GM18526 (cell line): ENCODE results near the gene CPSF4L.

ENCODE experiments used
- POLR2A ChIP-seq: IDR thresholded peaks from 3 replicates; pipeline ENCODE4 v1.6.1; 2011; ENCODE audit not compliant: insufficient read length; ENCODE audit errors: extremely low read depth

CPSF4L gene

GRCh38 chr17:73209436-73209835, 52.2 kb downstream of the CPSF4L start:
- TF ChIP-seq POLR2A = no peak

DNA sequence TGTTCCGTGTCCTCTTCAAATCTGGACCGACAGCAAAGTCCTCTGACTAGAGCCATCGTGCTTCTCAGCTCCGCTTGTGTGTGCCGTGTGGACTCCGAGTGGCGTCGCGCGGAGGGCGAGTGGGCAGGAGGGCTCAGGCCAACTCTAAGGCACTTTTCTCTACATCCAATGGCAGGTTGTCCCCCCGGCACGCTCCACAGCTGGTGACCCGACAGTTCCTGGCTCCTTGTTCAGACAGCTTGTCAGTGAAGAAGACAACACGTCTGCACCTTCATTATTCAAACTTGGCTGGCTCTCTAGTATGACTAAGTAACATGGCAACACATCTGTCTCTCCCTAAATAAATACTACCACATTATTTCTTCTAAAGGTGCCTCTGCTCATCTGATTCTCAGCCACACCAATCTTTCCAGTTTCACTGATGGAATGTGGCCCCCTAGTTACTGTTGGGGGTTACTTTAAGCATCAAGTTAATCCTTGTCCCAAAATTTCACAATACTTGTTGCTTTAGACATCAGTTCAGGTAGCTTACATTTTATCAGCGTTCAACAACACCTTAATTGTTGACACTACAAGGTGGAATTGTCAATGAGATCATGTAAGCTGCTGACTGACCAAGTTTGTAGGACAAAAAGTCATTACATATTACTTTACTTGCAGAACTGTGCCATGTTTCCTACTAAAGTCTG, 53.4 kb downstream of the CPSF4L start:
- TF ChIP-seq POLR2A = no peak

DNA sequence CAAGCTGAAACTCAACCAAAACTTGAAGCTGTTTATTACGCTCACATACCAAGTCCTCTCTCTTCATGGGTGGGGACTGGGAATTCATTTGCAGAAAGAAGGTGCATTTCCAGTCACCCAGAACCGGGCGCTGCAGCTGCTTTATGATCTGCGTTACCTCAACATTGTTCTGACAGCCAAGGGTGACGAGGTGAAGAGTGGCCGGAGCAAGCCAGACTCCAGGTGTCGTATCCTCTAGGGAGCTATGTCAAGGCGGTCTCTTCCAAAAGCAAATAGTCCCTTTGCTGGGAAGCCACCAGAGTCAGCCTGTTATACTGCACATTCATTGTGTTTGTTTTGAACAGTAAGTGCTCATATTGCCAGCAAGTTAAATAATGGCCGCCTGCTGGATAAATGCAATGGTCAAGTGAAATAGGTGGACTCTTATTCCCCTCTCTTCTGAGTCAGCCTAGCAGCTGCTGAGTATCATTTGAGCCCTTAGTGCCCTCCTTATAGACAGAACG, 56.2 kb downstream of the CPSF4L start:
- no peak for TF ChIP-seq POLR2A

DNA sequence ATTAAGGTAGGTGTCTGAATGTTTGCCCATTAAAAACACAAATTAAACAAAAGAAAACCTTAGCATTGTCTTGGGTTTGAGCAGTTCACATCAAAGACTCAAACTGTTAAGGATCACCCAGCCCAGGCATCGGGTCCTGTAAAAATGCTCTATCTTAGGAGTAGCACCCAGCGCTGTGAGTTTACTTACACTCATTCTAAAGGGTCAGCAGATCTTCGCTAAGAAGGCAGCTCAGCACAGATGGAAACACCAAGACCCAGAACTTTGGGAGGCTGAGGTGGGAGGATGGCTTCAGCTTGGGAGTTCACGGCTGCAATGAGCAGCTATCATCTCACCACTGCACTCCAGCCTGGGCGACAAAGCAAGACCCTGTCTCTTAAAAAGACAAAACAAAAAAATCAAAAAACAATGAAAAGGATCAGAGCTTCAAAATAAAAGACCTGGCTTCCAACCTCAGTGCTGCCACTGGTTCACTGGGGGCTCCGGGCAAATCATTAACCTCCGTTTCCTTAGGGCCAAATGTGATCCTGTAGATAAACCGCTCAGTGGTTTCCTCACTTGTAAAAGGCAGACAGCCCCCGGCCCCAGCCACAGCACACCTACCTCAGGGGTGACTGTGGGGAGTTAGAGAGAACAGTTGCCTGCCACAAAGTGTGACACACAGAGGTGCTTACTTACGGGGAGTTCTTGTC, 57.7 kb downstream of the CPSF4L start:
- no peak for TF ChIP-seq POLR2A

DNA sequence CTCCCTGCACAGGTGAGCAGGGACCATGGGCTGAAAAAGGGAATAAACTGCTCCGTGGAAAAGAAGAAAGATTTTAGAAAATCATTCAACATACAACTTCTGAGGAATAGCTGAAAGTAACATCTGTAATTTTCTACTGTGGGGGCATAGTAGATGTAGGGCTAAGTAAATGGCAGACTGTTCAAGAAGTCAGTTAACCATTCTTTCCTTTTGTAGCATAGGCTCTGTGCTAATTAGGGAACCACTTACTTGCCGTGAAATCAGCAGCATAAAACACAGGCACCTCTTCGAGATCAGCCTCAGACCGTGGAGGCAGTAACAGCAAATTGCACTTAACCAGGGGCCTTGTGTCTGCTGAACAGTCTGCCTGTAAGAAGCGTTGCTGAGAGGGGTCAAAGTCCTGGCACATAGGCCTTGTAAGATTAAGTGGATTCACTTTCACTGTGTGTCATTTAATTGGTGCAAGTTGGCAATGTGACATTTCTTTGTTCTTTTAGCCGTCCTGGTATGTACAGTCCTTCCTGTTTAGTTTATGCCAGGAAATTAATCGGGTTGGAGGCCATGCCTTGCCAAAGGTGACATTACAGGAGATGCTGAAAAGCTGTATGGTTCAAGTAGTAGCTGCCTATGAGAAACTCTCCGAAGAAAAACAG, 58.4 kb downstream of the CPSF4L start:
- TF ChIP-seq POLR2A = no peak

GRCh38 chr17:73201215-73202069, 60.2 kb downstream of the CPSF4L start:
- no peak for TF ChIP-seq POLR2A

GRCh38 chr17:73200476-73200875, 61.2 kb downstream of the CPSF4L start:
- TF ChIP-seq POLR2A = no peak

DNA sequence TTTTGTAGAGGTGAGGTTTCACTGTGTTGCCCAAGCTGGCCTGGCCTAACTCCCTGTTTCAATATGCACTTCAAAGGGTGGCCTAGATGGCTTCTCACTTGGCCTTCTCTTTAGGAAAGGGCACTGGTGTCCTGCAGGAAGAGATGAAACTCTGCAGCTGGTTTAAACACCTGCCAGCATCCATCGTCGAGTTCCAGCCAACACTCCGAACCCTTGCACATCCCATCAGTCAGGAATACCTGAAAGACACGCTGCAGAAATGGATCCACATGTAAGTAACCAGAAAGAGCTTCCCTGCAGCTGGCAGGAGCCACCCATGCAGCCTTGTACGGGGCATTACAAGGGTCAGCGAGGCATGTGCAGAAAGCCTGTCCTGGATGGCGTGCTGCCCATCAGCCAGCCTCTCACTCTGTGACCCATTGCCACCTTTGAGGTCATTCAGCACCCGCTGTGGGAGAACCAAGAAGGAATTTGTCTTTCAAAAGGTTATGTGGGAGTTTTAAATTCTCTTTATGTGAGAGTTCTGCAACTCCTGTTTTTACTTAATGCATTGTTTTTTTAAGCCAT, 61.8 kb downstream of the CPSF4L start:
- no peak for TF ChIP-seq POLR2A

GRCh38 chr17:73198930-73199260, 62.8 kb downstream of the CPSF4L start:
- TF ChIP-seq POLR2A = no peak
